Epithelial cell of prostate (primary cell): Measurements from ENCODE around the gene NDFIP2.

ENCODE experiments used
- DNase-seq: peaks from one replicate; pipeline ENCODE4 v3.0.0-alpha.2; 2011; ENCODE audit warnings: low read depth, low spot score
- H3K27ac ChIP-seq: fragments of 450-650 bp; 2 replicates; pipeline ENCODE4 v1.5.1; 2017; ENCODE audit warnings: mild to moderate bottlenecking

NDFIP2 gene, protein sequence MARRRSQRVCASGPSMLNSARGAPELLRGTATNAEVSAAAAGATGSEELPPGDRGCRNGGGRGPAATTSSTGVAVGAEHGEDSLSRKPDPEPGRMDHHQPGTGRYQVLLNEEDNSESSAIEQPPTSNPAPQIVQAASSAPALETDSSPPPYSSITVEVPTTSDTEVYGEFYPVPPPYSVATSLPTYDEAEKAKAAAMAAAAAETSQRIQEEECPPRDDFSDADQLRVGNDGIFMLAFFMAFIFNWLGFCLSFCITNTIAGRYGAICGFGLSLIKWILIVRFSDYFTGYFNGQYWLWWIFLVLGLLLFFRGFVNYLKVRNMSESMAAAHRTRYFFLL

DNA sequence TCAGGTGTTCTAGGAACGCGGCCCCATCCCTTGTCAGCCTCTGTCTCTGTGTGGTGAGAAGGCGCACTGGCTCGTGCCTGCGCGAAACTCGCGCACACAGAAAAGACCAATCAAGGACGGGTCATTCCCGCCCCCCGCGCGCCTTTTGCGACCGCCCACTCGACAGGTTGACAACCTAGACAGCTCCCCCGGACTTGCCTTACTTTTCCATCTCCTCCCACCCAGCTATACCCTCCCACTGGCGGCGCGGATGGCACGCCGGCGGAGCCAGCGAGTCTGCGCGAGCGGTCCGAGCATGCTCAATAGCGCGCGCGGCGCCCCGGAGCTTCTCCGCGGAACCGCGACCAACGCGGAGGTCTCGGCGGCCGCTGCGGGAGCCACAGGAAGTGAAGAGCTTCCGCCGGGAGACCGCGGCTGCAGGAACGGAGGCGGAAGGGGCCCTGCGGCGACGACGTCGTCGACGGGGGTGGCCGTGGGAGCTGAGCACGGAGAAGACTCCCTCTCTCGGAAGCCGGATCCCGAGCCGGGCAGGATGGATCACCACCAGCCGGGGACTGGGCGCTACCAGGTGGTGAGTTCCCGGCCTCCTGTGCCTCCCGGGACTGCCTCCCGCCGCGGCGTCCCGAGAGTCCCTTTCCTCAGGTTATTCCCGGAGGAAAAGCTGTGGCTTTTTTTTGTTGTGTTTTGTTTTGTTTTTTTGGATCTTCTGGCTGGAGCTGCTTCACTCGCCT lies at the start of gene NDFIP2:
Gene NDFIP2, plus strand, starts transcription at position 202 of the 731 bp plus-strand sequence. Its CDS starts 49 bp downstream, at position 251.
- H3K27ac ChIP-seq: peak within 1 kb of the TSS; percentile 95
- peak; percentile 54 for DNase-seq

DNA sequence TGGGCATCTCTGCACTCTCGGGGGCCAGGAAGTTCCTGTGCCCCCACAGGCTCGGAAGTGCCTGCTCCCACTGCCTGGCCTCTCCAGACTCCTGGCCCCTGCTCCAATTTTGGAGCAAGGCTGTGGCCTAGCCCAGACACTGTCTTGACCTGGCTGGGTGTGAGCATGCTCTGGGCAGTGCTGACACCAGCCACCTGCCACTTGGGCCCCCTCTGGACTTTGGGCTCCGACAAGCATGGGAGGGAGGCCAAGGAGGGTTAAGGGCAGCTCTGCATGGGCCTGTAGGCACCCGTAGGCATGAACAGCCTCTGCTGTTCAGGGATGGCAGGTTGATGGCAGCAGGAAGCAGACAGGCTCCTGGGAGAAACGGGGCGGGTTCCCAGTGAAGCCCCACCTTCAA lies 48.9 kb upstream of the NDFIP2 start:
- DNase-seq: no peak
- no peak overlapping the region for H3K27ac ChIP-seq

DNA sequence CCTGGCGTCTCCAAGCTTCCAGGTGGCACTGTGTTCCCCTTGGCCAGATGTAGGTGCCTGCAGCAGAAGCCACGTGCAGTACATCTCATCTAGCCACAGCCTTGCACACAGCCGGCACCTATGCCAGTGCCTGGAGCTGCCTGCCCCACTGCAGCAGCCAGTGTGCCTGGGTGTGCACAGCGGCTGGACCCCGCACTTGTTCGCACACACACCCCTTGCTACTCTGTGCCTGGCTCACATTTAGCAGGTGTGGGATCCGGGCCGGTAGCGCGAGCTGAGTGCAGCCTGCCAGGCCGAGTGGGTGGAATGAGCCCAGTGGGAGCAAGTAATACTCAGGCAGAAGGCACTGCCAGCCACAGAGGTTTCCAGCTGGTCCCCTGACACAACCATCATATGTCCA lies 48.0 kb upstream of the NDFIP2 start:
- no peak for DNase-seq
- H3K27ac ChIP-seq: no peak overlapping the region

DNA sequence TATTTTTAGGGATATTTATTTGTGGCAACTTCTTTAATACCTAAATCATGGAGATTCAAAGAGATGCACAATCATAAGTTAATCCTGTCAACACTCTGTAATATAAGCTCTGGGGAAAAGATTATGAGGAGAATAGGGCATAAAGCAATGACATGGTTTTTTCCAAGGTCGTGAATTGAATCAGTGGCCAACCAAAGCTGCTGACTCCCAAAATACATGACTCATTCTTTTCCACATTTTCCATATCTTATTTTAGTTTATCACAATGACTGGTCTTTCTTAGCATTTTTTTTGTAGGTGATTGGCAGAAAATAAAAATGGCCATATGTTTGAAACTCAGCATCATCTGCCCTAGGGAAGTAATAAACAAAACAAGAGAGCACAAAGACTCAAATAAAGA lies 46.4 kb upstream of the NDFIP2 start:
- DNase-seq: no peak
- H3K27ac ChIP-seq: no peak overlapping the region

DNA sequence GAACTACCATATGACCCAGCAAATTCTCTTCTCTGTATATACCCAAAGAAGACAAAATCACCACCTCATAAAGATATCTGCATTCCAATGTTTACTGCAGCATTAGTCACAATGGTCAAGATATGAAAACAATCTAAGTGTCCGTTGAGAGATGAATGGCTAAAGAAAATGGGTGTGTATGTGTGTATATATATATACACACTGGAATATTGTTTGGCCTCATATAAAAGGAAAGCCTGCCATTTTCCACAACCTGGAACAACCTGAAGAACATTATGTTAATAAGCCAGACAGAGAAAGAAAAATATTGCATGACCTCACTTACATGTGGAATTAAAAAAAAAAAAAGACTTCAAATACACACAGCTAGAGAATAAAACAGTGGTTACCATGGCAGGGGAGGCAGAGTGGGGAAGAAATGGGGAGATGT lies 45.4 kb upstream of the NDFIP2 start:
- DNase-seq: no peak
- no peak overlapping the region for H3K27ac ChIP-seq

DNA sequence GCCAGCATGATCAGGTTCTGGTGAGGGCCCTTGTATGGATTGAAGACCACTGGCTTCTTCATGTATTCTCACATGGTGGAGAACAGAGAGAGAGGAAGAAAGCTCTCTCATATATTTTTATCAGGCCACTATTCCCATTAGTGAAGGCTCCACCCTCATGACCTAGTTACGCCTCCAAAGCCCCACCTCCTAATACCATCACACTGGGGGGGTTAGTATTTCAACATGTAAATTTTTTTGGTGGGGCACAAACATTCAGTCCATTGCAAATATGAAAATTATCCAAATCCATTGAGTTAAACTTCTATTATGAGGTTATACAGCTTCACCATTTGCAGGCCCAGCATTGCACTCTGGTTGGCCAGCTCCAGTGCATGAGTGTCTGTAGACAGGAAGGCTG lies 41.7 kb upstream of the NDFIP2 start:
- DNase-seq: no peak
- no peak overlapping the region for H3K27ac ChIP-seq

DNA sequence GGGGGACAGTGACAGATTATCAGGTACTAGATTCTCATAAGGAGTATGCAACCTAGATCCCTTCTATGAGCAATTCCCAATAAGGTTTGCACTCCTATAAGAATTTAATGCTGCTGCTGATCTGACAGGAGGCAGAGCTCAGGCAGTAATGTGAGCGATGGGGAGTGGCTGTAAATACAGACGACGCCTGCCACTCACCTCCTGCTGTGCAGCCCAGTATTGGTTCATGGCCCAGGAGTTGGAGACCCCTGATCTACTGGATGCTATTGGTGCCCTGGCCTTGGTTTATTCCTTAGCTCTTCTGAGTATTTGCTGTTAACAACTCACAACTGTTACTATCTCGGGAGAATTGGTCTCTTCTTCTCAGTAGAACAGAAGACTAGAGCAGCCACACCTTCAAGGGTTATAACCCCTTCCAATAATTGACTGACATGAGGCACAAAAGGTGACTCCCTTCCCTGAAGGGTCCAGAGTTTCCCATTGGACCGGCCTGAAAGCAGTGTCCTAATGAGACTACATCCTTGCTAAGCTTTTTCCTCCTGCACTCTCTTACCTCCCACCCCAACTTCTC lies 39.9 kb upstream of the NDFIP2 start:
- no peak overlapping the region for H3K27ac ChIP-seq
- DNase-seq: no peak

DNA sequence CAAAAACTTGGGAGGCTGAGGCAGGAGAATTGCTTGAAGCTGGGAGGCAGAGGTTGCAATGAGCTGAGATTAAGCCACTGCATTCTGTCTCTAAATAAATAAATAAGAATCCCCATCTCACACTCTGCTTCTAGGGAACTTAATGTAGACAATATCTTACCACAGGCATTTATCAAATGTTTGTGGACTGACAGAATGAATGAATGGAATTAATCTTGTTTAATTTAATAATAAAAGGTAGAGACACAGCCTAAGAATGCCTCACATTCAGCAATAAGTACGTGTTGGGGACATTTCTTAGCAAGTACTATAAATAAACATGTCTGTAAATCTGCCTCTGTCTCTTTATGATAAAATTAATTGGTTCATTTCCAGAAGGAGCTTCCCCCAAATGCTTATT lies 38.7 kb upstream of the NDFIP2 start:
- DNase-seq: no peak
- no peak overlapping the region for H3K27ac ChIP-seq

DNA sequence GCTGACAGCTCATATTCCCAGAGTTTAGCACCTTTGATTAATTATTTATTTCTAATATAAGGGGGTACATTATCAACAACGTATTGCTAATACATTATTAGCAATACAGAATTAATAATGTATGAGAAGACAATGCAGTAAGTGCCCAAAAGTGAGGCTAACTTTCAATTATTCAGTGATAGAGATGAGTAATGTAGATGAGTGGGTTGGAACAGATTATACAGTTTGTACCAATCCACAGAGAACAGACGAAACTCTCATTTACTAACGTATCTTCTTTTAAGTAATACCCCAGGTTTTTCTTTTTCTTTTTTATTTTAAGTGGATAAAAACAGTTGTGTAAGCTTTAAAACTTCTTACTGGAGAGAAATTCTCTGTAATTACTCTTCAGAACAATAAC lies 38.2 kb upstream of the NDFIP2 start:
- no peak overlapping the region for H3K27ac ChIP-seq
- DNase-seq: no peak

DNA sequence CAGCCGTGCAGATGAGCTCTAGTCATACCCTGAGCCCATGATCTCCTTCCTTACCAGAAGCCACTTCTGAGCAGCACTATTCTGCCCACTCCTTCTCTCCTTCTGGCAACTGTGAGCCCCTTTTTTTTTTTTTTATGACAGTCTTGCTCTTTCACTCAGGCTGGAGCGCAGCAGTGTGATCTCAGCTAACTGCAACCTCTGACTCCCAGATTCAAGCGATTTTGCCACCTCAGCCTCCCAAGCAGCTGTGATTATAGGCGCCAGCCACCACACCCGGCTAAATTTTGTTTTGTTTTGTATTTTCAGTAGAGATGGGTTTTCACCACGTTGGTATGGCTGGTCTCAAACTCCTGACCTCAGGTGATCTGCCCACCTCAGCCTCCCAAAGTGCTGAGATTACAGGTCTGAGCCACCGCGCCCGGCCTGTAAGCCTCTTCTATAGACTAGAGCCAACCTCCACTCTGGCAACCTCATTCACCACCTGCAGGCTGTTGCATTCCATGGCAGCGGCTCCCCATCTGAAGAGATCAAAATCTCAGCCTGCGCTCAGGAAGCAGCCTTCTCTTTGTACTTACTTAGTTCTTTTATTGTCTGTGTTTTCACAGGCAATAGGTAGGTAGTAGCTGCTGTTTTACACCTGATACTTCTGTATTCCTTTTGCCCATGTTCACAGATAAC lies 34.8 kb upstream of the NDFIP2 start:
- H3K27ac ChIP-seq: no peak overlapping the region
- DNase-seq: no peak

DNA sequence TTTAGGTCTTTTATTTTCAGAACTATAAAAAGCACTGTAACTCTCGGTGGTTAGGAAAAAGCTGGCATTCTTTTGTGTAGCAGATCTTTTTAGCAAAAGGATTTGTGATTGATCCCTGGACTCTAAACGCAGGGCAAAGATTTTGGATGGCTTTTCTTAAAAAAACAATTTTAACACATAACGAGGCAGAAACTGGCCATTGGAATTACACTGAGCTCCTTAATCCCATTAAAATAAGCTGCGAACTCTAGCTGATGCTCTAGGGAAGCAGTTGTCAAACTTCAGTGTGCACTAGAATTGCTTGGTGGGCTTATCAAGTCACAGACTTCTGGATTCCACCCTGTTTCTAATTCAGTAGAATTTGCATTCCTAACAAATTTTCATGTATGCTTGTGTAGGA lies 33.8 kb upstream of the NDFIP2 start:
- no peak for DNase-seq
- no peak overlapping the region for H3K27ac ChIP-seq

DNA sequence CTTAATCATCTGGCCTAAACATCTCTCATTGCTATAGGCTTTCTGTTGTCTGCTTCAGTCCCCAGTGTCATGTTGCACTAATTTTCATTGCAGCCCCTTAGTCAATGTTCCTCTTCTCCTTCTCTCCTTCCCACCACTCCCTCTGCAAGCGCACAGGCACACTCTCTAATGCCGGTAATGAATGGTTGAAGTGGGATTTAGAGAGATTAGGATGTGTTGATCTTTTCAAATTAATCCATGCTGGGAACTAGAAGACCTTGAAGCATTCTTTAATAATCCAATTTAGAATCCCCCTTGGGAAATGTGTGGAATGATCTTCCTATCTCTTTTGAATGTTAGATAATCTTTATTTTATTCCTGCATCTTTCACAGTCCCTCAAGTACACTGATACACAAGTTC lies 33.2 kb upstream of the NDFIP2 start:
- no peak for DNase-seq
- H3K27ac ChIP-seq: no peak overlapping the region

DNA sequence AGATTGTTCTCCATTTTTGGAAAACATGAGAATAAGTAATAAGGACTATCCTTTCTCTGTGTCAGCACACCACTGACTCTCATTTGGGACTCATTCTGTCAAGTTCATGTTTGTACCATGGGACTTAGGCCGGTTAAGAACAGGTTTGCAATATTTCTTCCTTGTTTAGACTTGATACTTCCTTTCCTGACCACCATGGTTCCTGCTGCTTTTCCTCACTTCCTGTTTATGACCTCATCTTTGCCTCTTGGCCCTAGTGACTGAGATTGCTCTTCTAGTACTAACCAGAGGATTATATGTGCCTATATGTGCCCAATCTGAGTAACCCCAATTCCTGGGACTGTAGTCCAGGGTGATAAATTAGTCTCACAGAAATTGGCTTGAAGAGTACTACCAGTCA lies 32.5 kb upstream of the NDFIP2 start:
- DNase-seq: no peak
- H3K27ac ChIP-seq: no peak overlapping the region

DNA sequence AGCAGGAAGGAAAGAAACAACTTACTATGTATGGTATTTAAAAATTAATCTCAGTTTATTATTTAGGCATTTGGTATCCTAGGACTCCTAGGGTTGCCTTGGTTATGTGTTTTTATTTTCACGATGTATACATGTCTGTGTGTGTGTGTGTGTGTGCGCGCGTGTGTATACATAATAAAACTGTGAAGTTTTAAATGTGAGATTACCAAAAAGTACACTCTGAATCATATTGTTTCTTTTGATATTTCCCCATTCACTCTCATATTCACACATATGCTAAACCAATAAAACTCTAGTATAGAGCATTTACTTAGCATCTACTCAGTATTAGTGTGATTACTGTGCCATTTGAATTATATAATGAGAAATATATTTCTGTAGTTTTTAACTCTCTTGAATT lies 30.8 kb upstream of the NDFIP2 start:
- no peak overlapping the region for H3K27ac ChIP-seq
- DNase-seq: no peak

DNA sequence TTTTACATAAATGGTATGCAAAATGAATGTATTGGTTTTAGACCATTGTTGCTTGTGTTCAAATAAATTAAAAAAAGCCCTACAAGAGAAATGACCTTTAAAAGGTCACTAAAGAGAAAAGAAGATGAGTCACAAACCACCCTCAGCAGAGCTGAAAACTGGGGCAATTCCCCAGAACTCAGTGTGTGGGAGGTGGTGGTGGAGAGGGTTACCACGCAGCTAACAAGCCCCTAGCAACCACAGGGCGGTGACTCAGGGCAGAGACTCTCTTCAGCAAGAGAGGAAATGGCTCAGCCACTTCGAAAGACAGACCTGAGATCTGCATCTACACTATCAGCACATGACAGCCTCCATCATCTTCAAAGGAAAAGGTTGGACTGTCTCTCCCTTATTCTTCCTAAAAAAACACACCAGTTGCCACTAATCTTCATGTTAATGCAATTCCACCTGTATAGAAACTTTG lies 29.4 kb upstream of the NDFIP2 start:
- DNase-seq: no peak
- H3K27ac ChIP-seq: no peak overlapping the region

DNA sequence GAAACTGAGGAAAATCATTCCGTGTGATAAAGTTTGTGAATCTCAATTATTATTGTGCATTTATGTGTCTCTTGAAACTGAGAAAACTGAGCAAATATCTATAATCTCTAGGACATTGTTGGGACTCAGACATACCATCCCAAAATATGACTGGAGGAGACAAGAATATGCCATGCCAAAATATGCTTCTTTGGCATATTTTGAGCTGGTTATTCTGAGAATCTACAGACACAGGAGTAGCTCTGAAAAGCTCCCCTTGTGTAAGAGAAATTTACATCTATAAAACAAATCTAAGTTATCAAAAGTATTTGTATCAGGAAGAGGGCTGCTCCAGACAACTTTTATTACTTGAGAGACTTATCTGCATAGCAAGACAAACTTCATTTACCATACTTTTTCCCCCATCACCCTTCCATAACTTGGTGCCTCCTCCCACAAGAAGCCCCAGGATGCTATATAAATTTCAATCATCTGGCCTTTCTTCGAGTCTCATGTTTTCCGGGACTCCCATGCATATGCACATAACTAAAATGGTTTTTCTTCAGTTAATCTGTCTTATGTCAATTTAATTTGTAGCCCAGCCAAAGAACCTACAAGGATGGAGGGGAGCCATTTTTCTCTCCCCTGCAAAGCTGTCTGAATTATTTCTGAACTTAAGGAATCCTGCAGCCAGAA lies 28.6 kb upstream of the NDFIP2 start:
- no peak overlapping the region for H3K27ac ChIP-seq
- DNase-seq: no peak

DNA sequence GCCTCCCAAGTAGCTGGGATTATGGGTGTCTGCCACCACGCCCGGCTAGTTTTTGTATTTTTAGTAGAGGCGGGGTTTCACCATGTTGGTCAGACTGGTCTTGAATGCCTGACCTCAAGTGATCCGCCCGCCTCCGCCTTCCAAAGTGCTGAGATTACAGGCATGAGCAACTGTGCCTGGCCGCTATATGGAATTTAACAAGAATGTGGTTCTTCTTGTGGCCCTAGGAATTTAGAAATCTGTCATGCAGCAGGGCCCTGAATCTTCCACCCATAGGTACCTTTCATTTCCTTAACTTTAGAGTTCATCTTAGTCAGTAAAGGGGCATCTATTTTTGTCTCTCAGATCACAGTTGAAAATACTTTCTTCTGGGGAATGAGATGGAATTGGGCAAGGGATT lies 25.6 kb upstream of the NDFIP2 start:
- H3K27ac ChIP-seq: peak overlapping the region; percentile 11
- no peak for DNase-seq

DNA sequence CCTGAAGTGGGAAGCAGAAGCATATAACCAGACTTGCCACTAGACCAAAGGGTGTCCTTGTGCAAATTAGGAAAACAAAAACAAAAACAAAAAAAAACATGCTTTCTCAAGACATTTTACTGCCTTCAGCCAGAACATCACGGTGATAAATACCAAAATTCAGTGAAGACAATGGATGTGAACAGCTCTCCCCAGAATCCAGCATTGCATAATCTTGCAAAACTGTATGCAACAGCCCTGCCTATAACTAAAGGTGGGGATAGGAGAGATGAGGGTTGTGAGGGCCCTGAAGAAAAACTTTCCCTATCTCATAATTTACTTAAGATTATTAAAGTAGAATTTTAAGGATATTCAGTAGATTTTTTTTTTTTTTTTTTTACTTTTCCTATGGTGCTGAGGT lies 24.9 kb upstream of the NDFIP2 start:
- no peak for DNase-seq
- H3K27ac ChIP-seq: peak overlapping the region; percentile 11

DNA sequence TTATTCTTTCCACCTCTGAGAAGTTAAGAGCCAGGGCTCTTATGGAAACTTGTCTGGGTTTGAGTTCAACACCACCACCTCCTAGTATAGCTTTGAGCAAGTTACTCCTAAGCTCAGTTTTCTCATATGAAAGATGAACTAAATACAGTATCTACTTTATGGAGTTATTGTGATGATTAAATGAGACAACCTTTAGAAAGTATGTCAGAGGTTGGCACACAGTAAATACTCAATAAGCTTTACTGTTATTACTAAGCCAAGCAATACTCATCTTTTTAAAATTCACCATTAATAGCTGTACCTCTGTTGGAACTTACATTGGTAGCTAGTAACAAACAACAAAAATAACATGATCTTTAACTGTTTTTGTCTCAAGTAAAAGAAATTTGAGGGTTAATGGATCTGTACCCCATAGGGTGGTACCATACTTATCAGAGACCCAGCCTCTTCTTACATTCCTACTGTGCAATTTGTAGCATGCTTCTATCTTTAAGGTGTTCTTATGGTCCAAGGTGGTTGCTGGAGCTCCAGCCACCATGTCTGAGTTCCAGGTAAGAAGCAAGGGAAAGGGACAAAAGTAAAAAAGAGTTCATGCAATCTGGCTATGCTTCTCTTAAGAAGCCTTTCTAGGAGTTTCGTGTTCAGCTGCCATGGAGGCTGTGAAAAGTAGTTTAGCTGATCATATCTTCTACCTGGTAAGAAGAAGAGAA lies 24.1 kb upstream of the NDFIP2 start:
- no peak overlapping the region for H3K27ac ChIP-seq

DNA sequence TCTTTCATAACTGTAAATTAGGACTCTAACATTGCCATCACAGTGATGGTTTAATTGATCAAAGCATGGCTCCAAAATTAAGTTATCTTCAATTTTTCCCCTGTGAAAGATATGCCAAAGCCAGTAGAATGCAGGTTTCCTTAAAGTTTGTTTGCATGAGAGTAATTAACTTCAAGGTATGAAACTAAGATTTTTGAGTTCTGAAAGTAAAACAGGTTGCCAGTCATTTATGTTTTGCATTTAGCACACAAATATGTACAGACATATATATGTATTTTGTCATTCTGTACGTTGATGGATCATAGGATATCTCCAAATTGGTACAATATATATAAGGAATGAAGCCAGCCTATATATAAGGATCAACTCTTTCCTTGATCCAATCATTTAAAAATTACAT lies 23.6 kb upstream of the NDFIP2 start:
- no peak overlapping the region for H3K27ac ChIP-seq
- DNase-seq: no peak

More for the DNA sequence above, 24.1 kb upstream of the NDFIP2 start:
- DNase-seq: no peak
